Measurements from ENCODE around the gene TBC1D7.

DNA sequence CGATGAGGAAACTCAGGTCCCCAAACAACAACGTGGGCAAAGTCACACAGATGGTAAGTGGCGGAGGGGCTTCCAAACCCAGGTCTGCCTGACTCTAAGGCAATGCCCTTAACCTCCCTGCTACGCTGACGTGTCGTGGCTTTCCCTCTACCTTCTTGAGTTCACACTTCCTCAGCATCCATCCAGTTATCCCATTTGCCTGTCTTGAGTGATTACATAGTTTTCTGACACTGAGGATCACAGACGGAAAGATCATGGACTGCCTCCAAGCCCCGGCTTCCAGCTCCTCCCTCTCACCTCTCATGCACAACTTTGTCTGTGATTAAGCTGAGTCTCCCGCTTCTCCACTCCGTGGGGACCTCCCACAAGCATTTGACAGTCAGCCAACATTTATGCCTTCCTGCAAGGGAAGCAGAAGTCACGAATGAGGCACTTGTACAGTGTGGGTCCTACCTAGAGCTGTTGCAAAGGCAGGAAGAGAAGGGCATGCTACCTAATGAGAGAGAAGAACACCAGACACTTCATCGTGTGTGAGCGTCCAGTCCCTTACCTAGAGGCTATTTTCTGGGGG is 33.8 kb downstream of the TBC1D7 start:
- TF ChIP-seq, protein P1, sequence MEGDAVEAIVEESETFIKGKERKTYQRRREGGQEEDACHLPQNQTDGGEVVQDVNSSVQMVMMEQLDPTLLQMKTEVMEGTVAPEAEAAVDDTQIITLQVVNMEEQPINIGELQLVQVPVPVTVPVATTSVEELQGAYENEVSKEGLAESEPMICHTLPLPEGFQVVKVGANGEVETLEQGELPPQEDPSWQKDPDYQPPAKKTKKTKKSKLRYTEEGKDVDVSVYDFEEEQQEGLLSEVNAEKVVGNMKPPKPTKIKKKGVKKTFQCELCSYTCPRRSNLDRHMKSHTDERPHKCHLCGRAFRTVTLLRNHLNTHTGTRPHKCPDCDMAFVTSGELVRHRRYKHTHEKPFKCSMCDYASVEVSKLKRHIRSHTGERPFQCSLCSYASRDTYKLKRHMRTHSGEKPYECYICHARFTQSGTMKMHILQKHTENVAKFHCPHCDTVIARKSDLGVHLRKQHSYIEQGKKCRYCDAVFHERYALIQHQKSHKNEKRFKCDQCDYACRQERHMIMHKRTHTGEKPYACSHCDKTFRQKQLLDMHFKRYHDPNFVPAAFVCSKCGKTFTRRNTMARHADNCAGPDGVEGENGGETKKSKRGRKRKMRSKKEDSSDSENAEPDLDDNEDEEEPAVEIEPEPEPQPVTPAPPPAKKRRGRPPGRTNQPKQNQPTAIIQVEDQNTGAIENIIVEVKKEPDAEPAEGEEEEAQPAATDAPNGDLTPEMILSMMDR (IDR thresholded peaks at IDR 0.05), result no peak
- no peak for TF ChIP-seq POLR2A (IDR thresholded peaks at IDR 0.05)

Data from thyroid gland (tissue), 4 donors.